ENCODE data around the gene WDPCP.
A peak's percentile ranks its signal among the peaks of the same experiment; 100 is the strongest.

GRCh38 chr2:63078852-63079606 is 509.2 kb downstream of the WDPCP start:
- TF ChIP-seq POLR2A (IDR thresholded peaks at IDR 0.05; ENCODE audit: low read depth, low read length) (no peak), CTCF (conservative IDR thresholded peaks at IDR 0.05; ENCODE audit: low read depth, low read length) (peak; percentile 29), CHD1 (IDR thresholded peaks at IDR 0.05; ENCODE audit: low read depth, low read length) (no peak), CEBPB (IDR thresholded peaks at IDR 0.05; ENCODE audit: low read depth, low read length) (no peak), RAD21 (IDR thresholded peaks at IDR 0.05; ENCODE audit: low read length) (peak; percentile 23; the same call in 1 of the 2 replicates), SMC3 (IDR thresholded peaks at IDR 0.05; ENCODE audit: low read depth, low read length) (no peak), MXI1 (IDR thresholded peaks at IDR 0.05; ENCODE audit: borderline replicate concordance, low read depth, low read length) (no peak), USF2 (IDR thresholded peaks at IDR 0.05; ENCODE audit: low read depth, low read length) (no peak), ELK1 (IDR thresholded peaks at IDR 0.05; ENCODE audit: borderline replicate concordance, low read depth, low read length) (no peak), MAFK (IDR thresholded peaks at IDR 0.05; ENCODE audit: low read depth, low read length) (no peak), MAZ (IDR thresholded peaks at IDR 0.05; ENCODE audit: borderline replicate concordance, low read depth, low read length) (no peak), FOS (IDR thresholded peaks at IDR 0.05; ENCODE audit: low read depth, low read length) (no peak), NFE2L2 (IDR thresholded peaks at IDR 0.05; ENCODE audit: low read depth, low read length) (no peak)

Data from IMR-90 (cell line).